HCT116 (cell line): ENCODE measurements around the gene AMDHD2.
"Not testable (repeated sequence)": the region's sequence is repeated elsewhere in the genome, so short reads cannot be mapped to it uniquely, and the experiment has no call there.

Experiments used
- FOSL1 ChIP-seq: IDR thresholded peaks from 2 replicates; pipeline ENCODE4 v1.6.1; 2012; ENCODE audit warnings: low read depth
- ZNF274 ChIP-seq: fragments of 200-500 bp; sonication (Bioruptor generic); IDR thresholded peaks from 2 replicates; pipeline ENCODE4 v1.6.1; 2014; ENCODE audit warnings: mild to moderate bottlenecking, low read depth, low read length, inconsistent platforms
- TF ChIP-seq, protein P1 (sequence below), 3 experiments: fragments of 200-600 bp in 1 of 3; sonication (generic) in 1 of 3; IDR thresholded peaks in 2 of 3; conservative IDR thresholded peaks in 1 of 3; 2 replicates each; pipeline ENCODE4 v1.5.1; 2012 to 2017; ENCODE audit warnings: low read depth in 2 of 3, low read length in 2 of 3, antibody characterized with exemption in 1 of 3, borderline replicate concordance in 1 of 3, control low read depth in 1 of 3, mild to moderate bottlenecking in 1 of 3, mixed read lengths in 1 of 3, mixed run types in 1 of 3, moderate library complexity in 1 of 3; ENCODE audit not compliant: insufficient read depth in 1 of 3

DNA sequence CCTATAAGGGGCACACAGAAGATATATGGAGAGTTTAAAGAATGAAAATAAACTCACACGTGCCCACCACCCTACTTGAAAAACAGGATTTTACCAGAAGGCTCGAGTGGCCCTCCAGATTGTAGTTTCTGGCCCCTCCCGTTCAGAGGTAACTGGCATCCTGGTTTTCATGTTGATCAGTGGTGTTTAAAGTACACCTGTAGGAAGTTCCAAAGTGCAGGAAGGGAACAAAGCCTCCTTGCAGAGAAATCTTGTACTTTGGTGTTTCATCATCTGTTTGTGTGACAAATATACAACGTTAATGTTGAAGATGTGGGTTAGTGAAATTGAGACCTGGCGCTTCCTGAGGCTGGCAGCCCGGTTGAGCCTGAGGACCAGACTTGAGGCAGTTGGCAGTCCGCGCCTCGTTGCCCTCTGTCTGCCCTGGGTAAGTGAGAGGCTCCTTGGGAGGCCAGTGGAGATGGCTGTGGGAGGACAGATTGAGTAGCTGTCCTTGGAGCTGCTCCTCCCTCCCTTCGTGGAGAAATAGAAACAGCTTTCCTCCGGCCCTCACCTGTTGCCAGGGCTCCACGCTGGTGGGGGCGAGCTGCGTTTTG is 30.2 kb downstream of the AMDHD2 start:
- TF ChIP-seq, protein P1, sequence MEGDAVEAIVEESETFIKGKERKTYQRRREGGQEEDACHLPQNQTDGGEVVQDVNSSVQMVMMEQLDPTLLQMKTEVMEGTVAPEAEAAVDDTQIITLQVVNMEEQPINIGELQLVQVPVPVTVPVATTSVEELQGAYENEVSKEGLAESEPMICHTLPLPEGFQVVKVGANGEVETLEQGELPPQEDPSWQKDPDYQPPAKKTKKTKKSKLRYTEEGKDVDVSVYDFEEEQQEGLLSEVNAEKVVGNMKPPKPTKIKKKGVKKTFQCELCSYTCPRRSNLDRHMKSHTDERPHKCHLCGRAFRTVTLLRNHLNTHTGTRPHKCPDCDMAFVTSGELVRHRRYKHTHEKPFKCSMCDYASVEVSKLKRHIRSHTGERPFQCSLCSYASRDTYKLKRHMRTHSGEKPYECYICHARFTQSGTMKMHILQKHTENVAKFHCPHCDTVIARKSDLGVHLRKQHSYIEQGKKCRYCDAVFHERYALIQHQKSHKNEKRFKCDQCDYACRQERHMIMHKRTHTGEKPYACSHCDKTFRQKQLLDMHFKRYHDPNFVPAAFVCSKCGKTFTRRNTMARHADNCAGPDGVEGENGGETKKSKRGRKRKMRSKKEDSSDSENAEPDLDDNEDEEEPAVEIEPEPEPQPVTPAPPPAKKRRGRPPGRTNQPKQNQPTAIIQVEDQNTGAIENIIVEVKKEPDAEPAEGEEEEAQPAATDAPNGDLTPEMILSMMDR (IDR thresholded peaks at IDR 0.05 in 2 of 3, conservative IDR thresholded peaks at IDR 0.05 in 1 of 3; ENCODE audit: borderline replicate concordance in 1 of 3, insufficient read depth in 1 of 3, low read depth in 2 of 3, low read length in 2 of 3), result not testable (repeated sequence)
- not testable (repeated sequence) for TF ChIP-seq ZNF274, FOSL1
